ENCODE results near the gene TEKTIP1. TPM values are rescaled to one million over a fixed set of nuclear protein-coding genes. Genes with fewer than 3 reads are reported as not detected.

The TEKTIP1 gene
- total and polyA plus RNA-seq, 9 of the 15 experiments (the other 6 are each of a cell fraction or from before 2014, with no cell fraction given), result 0.66 TPM; not detected in 8

DNA sequence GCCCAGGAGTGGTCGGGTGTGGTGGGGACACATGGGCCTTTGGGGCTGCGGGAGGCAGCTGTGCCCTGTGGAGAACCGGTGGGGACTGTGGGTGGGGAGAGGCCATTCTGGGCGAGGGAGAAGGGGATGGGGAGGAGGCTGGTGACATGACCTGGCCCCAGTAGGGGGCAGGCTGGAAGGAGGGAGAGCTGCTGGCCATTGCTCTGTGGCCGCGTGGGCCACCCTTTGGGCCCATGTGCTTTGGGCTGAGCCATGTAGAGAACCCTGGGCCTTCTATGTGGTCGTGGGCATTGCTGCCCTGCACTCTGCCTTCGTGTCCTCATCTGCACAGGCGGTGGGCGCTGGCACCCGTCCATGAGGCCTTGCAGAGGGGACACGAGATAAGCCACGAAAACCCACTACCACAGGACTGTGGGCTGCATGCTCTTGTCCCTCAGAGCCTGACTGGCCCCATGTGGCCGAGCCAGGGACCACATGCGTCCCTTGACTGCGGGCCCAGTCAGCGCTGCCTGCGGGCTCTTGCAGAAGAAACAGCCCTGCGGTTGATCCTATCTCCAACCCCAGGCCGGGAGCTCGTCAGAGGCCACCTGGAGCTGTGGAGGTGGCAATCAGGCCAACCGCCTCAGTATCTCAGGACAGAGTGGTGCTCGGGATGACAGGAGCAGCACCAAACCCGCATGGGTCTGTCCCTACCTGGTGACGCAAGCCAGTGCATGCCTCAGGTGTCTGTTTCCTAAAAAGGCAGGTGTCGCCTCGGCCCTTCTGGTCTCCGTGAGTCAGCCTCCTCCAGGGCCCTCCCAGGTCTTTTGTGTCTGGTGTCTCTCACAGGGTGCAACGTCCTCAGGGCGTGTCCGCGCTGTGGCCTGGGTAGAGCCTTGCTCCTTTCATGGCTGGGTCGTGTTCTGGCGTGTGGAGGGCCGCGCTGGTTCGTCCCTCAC, 18.5 kb upstream of the TEKTIP1 start (continued):
- TF ChIP-seq, protein P1, sequence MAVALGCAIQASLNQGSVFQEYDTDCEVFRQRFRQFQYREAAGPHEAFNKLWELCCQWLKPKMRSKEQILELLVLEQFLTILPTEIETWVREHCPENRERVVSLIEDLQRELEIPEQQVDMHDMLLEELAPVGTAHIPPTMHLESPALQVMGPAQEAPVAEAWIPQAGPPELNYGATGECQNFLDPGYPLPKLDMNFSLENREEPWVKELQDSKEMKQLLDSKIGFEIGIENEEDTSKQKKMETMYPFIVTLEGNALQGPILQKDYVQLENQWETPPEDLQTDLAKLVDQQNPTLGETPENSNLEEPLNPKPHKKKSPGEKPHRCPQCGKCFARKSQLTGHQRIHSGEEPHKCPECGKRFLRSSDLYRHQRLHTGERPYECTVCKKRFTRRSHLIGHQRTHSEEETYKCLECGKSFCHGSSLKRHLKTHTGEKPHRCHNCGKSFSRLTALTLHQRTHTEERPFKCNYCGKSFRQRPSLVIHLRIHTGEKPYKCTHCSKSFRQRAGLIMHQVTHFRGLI (CRISPR knock-in tag; IDR thresholded peaks at IDR 0.05), result no peak
- TF ChIP-seq SIN3B (IDR thresholded peaks at IDR 0.05; ENCODE audit: low read depth) (no peak), ZNF239 (CRISPR knock-in tag; IDR thresholded peaks at IDR 0.05) (no peak), ARID1B (IDR thresholded peaks at IDR 0.05) (peak; percentile 80), CBX1 (IDR thresholded peaks at IDR 0.05; ENCODE audit: low read depth) (0 out of 2 replicates have a peak, but pooled peaks have one; percentile 55), SRSF1 (IDR thresholded peaks at IDR 0.05; ENCODE audit: low read depth, low read length) (no peak), ZFPM2 (CRISPR knock-in tag; IDR thresholded peaks at IDR 0.05) (no peak), ZNF121 (CRISPR knock-in tag; conservative IDR thresholded peaks at IDR 0.05) (peak; percentile 81), XRCC5 (IDR thresholded peaks at IDR 0.05; ENCODE audit: low read depth, low read length) (no peak), ZSCAN32 (CRISPR knock-in tag; IDR thresholded peaks at IDR 0.05) (0 out of 2 replicates have a peak, but pooled peaks have one; percentile 26), ESRRA (IDR thresholded peaks at IDR 0.05; ENCODE audit: borderline replicate concordance, low read depth) (peak; percentile 93; the same call in 1 of the 2 replicates), NFE2L1 (tag; IDR thresholded peaks at IDR 0.05; ENCODE audit: borderline replicate concordance, low read depth) (no peak), ZKSCAN8 (CRISPR knock-in tag; IDR thresholded peaks at IDR 0.05) (no peak), OTX1 (CRISPR knock-in tag; IDR thresholded peaks at IDR 0.05) (0 out of 2 replicates have a peak, but pooled peaks have one; percentile 10)
- TF ChIP-seq, protein P2, sequence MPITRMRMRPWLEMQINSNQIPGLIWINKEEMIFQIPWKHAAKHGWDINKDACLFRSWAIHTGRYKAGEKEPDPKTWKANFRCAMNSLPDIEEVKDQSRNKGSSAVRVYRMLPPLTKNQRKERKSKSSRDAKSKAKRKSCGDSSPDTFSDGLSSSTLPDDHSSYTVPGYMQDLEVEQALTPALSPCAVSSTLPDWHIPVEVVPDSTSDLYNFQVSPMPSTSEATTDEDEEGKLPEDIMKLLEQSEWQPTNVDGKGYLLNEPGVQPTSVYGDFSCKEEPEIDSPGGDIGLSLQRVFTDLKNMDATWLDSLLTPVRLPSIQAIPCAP (CRISPR knock-in tag; IDR thresholded peaks at IDR 0.05; ENCODE audit: borderline replicate concordance), result peak; percentile 92; the same call in 1 of the 2 replicates
- TF ChIP-seq, protein P3, sequence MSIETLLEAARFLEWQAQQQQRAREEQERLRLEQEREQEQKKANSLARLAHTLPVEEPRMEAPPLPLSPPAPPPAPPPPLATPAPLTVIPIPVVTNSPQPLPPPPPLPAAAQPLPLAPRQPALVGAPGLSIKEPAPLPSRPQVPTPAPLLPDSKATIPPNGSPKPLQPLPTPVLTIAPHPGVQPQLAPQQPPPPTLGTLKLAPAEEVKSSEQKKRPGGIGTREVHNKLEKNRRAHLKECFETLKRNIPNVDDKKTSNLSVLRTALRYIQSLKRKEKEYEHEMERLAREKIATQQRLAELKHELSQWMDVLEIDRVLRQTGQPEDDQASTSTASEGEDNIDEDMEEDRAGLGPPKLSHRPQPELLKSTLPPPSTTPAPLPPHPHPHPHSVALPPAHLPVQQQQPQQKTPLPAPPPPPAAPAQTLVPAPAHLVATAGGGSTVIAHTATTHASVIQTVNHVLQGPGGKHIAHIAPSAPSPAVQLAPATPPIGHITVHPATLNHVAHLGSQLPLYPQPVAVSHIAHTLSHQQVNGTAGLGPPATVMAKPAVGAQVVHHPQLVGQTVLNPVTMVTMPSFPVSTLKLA (conservative IDR thresholded peaks at IDR 0.05), result peak; percentile 90 to 93
- TF ChIP-seq, protein P4, sequence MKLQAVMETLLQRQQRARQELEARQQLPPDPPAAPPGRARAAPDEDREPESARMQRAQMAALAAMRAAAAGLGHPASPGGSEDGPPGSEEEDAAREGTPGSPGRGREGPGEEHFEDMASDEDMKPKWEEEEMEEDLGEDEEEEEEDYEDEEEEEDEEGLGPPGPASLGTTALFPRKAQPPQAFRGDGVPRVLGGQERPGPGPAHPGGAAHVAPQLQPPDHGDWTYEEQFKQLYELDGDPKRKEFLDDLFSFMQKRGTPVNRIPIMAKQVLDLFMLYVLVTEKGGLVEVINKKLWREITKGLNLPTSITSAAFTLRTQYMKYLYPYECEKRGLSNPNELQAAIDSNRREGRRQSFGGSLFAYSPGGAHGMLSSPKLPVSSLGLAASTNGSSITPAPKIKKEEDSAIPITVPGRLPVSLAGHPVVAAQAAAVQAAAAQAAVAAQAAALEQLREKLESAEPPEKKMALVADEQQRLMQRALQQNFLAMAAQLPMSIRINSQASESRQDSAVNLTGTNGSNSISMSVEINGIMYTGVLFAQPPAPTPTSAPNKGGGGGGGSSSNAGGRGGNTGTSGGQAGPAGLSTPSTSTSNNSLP (IDR thresholded peaks at IDR 0.05; ENCODE audit: borderline replicate concordance, low read depth, low read length), result no peak

Data from K562 (cell line).